Kidney (tissue), 14 donors: Measurements from ENCODE around the gene TUFM. TPM values are rescaled to one million over a fixed set of nuclear protein-coding genes. Genes with fewer than 3 reads are reported as not detected.

Experiments
- DNase-seq, 5 donors: peaks; one replicate each; pipeline ENCODE4 v3.0.0-alpha.2; 2013 to 2020
- FAIRE-seq: peaks from 2 replicates; lab custom pipeline; 2012; peaks lifted over from hg19 to GRCh38; lab: Jason Lieb, UNC
- H3K27ac ChIP-seq, 2 donors: one replicate each; pipeline ENCODE4 v1.7.0; 2013; ENCODE audit warnings: low read depth in 2 of 2, low read length in 2 of 2, inconsistent platforms in 1 of 2
- H3K27me3 ChIP-seq: one replicate; pipeline ENCODE4 v1.7.1; 2013; ENCODE audit warnings: low read length, inconsistent platforms; ENCODE audit not compliant: control insufficient read depth, insufficient read depth
- H3K36me3 ChIP-seq, 3 donors: one replicate each; pipeline versions ENCODE4 v1.7.0 to v1.7.1; 2013; ENCODE audit warnings: low read length in 3 of 3, control low read depth in 1 of 3, inconsistent platforms in 1 of 3; ENCODE audit not compliant: insufficient read depth in 3 of 3, control insufficient read depth in 2 of 3
- H3K4me1 ChIP-seq, 3 donors: one replicate each; pipeline versions ENCODE4 v1.7.0 to v1.7.1; 2013; ENCODE audit warnings: low read length in 3 of 3, inconsistent platforms in 1 of 3, low read depth in 1 of 3; ENCODE audit not compliant: control insufficient read depth in 2 of 3, insufficient read depth in 2 of 3
- H3K4me3 ChIP-seq, 3 donors: one replicate each; pipeline versions ENCODE4 v1.7.0 to v1.8.1; 2013; ENCODE audit warnings: low read length in 3 of 3, control low read depth in 1 of 3, inconsistent platforms in 1 of 3
- H3K9ac ChIP-seq, 3 donors: one replicate each; pipeline versions ENCODE4 v1.7.0 to v1.7.1; 2013; ENCODE audit warnings: low read length in 3 of 3, control low read depth in 1 of 3, inconsistent platforms in 1 of 3
- H3K9me3 ChIP-seq, 3 donors: one replicate each; pipeline versions ENCODE4 v1.7.0 to v1.7.1; 2013; ENCODE audit warnings: low read length in 3 of 3, control low read depth in 1 of 3, inconsistent platforms in 1 of 3; ENCODE audit not compliant: control insufficient read depth in 2 of 3, insufficient read depth in 1 of 3
- intact Hi-C: fragments of 100-400 bp; cut with DNase I; formaldehyde crosslinking; loops from one replicate; pipeline ENCODE4 v1.11.1; 2022
- polyA plus RNA-seq: library from polyadenylated mRNA; stranded (reverse); fragments of 350-450 nt; fragmentation: Illumina TruSeq; extraction: RNeasy Lipid Tissue Mini Kit (QIAGEN cat#74804); gene quantifications from one replicate; pipeline ENCODE4 v1.2.3, GENCODE V29; 2014; ENCODE audit warnings: low read depth, low replicate concordance; ENCODE audit not compliant: insufficient read depth
- total RNA-seq: library from RNA; stranded (reverse); fragmentation: NEBNext Ultra II Directional; extraction: Animal tissue kit (Norgen Biotek cat#: 25700); gene quantifications from one replicate; pipeline ENCODE4 v1.2.1, GENCODE V29; 2021
- TF ChIP-seq, protein P1 (sequence below): IDR thresholded peaks from 3 replicates; pipeline ENCODE4 v1.5.1; 2012; ENCODE audit warnings: mild to moderate bottlenecking, moderate library complexity, borderline replicate concordance; ENCODE audit not compliant: insufficient read depth; ENCODE audit errors: extremely low read depth
- donor health status: control.
- donor health status: control.
- donor health status: control.
- donor health status: control.
- donor health status: control.
- donor health status: DM: yes; HTN: yes; CAD: no.
- donor health status: Normal renal cell carcinoma (clear cell type).

The TUFM gene
- total and polyA plus RNA-seq, 2 donors from 2014 or later = 146 to 443 TPM

DNA sequence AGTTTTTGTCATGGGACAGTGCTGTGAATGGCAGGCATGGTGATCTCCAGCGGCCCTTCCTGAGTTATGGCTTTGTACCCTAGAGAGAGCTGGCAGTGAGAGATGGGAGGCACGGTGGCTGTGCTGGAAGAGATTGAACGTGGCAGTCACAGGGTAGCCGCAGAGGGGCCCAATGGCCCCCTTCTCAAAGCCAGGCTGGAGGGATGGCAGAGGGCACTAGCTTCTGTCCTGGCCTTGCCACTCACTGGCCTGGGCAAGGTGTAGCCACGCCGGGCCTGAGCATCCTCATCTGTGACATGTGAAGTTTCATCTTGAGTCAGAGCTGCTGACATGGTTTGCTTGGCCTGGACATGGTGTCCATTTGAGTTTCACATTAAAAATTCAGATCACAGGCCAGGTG is 28.3 kb upstream of the TUFM start:
- Histone ChIP-seq H3K9ac (no peak overlapping the region), H3K27me3 (no peaks in the 10 kb centered on the region), H3K9me3 (no peaks in the 10 kb centered on the region), H3K36me3 (peaks cover 4 to 18% (median 10%) of the 10 kb centered on the region in 3 donors), H3K27ac (no peak overlapping the region), H3K4me3 (no peak overlapping the region), H3K4me1 (peaks cover 0 to 3% (median 3%) of the 10 kb centered on the region in 3 donors)
- FAIRE-seq = no peak
- TF ChIP-seq, protein P1, sequence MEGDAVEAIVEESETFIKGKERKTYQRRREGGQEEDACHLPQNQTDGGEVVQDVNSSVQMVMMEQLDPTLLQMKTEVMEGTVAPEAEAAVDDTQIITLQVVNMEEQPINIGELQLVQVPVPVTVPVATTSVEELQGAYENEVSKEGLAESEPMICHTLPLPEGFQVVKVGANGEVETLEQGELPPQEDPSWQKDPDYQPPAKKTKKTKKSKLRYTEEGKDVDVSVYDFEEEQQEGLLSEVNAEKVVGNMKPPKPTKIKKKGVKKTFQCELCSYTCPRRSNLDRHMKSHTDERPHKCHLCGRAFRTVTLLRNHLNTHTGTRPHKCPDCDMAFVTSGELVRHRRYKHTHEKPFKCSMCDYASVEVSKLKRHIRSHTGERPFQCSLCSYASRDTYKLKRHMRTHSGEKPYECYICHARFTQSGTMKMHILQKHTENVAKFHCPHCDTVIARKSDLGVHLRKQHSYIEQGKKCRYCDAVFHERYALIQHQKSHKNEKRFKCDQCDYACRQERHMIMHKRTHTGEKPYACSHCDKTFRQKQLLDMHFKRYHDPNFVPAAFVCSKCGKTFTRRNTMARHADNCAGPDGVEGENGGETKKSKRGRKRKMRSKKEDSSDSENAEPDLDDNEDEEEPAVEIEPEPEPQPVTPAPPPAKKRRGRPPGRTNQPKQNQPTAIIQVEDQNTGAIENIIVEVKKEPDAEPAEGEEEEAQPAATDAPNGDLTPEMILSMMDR = no peak
- no peak for DNase-seq
- intact Hi-C loops = no loop called here

DNA sequence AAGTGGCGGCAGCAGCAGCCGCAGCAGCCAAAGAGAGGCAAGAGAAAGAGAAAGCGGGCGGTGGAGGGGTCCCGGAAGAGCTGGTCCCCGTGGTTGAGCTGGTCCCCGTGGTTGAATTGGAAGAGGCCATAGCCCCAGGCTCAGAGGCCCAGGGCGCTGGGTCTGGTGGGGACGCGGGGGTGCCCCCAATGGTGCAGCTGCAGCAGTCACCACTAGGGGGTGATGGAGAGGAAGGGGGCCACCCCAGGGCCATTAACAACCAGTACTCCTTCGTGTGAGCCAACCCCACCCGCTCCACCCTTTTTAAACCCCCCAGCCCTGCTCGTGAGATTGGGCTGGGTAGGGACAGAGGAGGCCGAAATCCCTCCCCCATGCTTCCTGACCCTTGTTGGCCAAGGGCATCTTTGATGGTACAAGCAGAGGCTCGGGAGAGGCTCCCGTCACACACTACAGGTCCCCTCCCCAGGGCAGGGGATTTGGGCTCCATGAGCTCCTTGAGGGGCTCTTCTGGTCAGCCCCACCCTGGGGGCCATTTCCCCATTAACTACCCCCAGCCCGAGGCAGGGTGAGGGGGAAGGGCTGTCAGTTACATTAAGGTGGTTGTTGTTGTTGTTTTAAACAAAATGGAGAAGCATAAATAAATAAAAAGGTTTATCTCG is 27.5 kb upstream of the TUFM start:
- Histone ChIP-seq H3K27ac (no peak overlapping the region), H3K27me3 (no peaks in the 10 kb centered on the region), H3K9me3 (no peaks in the 10 kb centered on the region), H3K4me1 (no peaks in the 10 kb centered on the region), H3K36me3 (peaks cover 4 to 24% (median 13%) of the 10 kb centered on the region in 3 donors), H3K9ac (no peak overlapping the region), H3K4me3 (no peak overlapping the region)
- FAIRE-seq (no peak), DNase-seq (peak in 1 of 5 donors; percentile 54)
- TF ChIP-seq, protein P1 = peak; percentile 61
- intact Hi-C loops = no loop called here

DNA sequence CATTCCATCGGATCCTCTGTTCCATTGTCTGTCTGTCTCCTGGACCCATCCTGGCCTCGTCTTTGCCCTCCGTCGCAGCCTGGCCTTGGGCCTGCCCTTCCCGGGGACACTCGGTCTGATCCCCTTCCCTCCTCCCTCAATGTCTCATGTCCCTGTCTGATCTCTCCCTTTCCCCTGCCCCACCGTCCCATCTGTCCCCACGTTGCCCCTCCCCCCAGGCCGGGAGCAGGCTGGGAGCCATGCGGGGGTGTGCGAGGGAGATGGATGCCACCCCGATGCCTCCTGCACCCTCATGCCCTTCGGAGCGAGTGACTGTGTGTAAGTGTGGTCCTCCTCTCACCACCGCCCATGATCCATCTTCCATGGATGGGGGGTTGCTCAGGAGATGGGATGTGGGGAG is 26.8 kb upstream of the TUFM start:
- H3K27me3 ChIP-seq = no peaks in the 10 kb centered on the region
- no peak for FAIRE-seq
- intact Hi-C loops = no loop called here

More for the DNA sequence above, 26.8 kb upstream of the TUFM start:
- peaks cover 4 to 26% (median 13%) of the 10 kb centered on the region in 3 donors for H3K36me3 ChIP-seq
- DNase-seq = no peak
- no peak overlapping the region for H3K4me3 ChIP-seq
- H3K27ac ChIP-seq = no peak overlapping the region
- no peaks in the 10 kb centered on the region for H3K4me1 ChIP-seq
- H3K9ac ChIP-seq = no peak overlapping the region
- TF ChIP-seq, protein P1 = no peak
- no peaks in the 10 kb centered on the region for H3K9me3 ChIP-seq
